Right lobe of liver (tissue), 6 donors: ENCODE measurements around the gene CDH3. TPM values are rescaled to one million over a fixed set of nuclear protein-coding genes. Genes with fewer than 3 reads are reported as not detected.

Source experiments
- ATAC-seq, 4 donors: fragments of 200-7000 bp; cut with Tn5 transposase; one replicate each; pipeline ENCODE4 v1.9.1; 2020; ENCODE audit warnings: mild to moderate bottlenecking in 4 of 4, moderate library complexity in 4 of 4
- DNase-seq, 3 donors: peaks; one replicate each; pipeline ENCODE4 v3.0.0-alpha.2; 2020
- H3K27ac ChIP-seq, 3 donors: fragments of 200-600 bp; one replicate each; pipeline ENCODE4 v1.8.0; 2022
- H3K27me3 ChIP-seq, 2 donors: fragments of 200-600 bp; one replicate each; pipeline ENCODE4 v1.8.0; 2022
- H3K36me3 ChIP-seq, 4 donors: fragments of 200-600 bp; sonication (generic) in 1 of 4; one replicate each; pipeline versions ENCODE4 v1.5.1 to v1.8.0; 2017 to 2022; ENCODE audit warnings: control low read depth in 1 of 4
- H3K4me1 ChIP-seq, 4 donors: fragments of 200-600 bp; sonication (generic) in 1 of 4; one replicate each; pipeline versions ENCODE4 v1.5.1 to v1.8.0; 2017 to 2022; ENCODE audit warnings: control low read depth in 1 of 4
- H3K4me3 ChIP-seq, 3 donors: fragments of 200-600 bp; one replicate each; pipeline ENCODE4 v1.8.0; 2022
- H3K9me3 ChIP-seq, 4 donors: fragments of 200-600 bp; sonication (generic) in 1 of 4; one replicate each; pipeline versions ENCODE4 v1.5.1 to v1.8.0; 2017 to 2022; ENCODE audit warnings: control low read depth in 1 of 4
- CTCF ChIP-seq, 4 donors: fragments of 200-600 bp in 3 of 4; fragments of 450-650 bp in 1 of 4; IDR thresholded peaks; one replicate each; pipeline versions ENCODE4 v1.5.1 to v1.8.0; 2016 to 2022; ENCODE audit warnings: antibody characterized with exemption in 4 of 4, mild to moderate bottlenecking in 2 of 4
- POLR2A ChIP-seq: fragments of 450-650 bp; IDR thresholded peaks from one replicate; pipeline ENCODE4 v1.6.1; 2017; ENCODE audit warnings: antibody characterized with exemption, mild to moderate bottlenecking
- WGBS: methylation state at CpG from one replicate; pipeline ENCODE4 v1.1.6; 2018; ENCODE audit warnings: low coverage, low lambda C conversion rate; ENCODE audit not compliant: insufficient coverage; ENCODE audit errors: missing lambda C conversion rate; 5-methylcytosine and 5-hydroxymethylcytosine counted together
- intact Hi-C, 2 donors: fragments of 100-400 bp; cut with DNase I; formaldehyde crosslinking; loops; one replicate each; pipeline versions ENCODE4 v1.11.2 to v1.14.1; 2022
- total RNA-seq, 6 experiments: library from RNA; depleted of rRNA in 2 of 6; stranded (reverse); fragments of >200 nt in 2 of 6; fragmentation: NEBNext Ultra II Directional in 3 of 6; extraction: Animal tissue kit (Norgen Biotek cat#: 25700) in 3 of 6; gene quantifications; one replicate each; pipeline versions ENCODE4 v1.1.0 to v1.2.4, GENCODE V29; 2016 to 2023
- donor health status: DM: no; HTN: yes; CAD: no.
- donor health status: DM: no; HTN: no; CAD: no.
- donor health status: DM: no; HTN: no; CAD: no.
- donor health status: DM: no; HTN: yes; CAD: no.
- donor health status: DM: no; HTN: yes; CAD: no.

Gene CDH3
- total RNA-seq, 6 experiments from 2014 or later = 0.06 TPM; not detected in 5

DNA sequence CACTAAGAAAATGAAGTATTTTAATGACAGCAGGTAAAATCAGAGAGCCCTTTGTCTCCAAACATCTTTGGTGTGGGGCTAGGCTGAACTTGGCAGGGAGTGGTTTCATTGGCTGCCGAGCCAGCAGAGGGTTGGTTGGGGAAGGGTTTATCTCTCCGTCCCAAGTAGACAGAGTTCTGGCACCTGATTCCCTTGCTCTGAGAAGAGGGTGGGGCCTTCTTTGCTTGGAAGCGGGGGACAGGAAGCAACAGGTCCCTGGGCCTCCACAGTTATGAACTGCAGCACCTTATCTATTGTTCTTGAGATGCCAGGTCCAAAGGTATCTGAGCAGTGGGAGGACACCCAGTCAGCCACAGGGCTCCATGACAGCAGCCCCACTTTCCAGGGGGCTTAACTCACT lies 79.7 kb downstream of the CDH3 start:
- Histone ChIP-seq H3K9me3 (no peaks in the 10 kb centered on the region), H3K4me3 (no peak overlapping the region), H3K36me3 (no peaks in the 10 kb centered on the region), H3K4me1 (no peaks in the 10 kb centered on the region), H3K27ac (no peak overlapping the region), H3K27me3 (no peaks in the 10 kb centered on the region)
- intact Hi-C loops = no loop called here
- ATAC-seq = no peak
- TF ChIP-seq CTCF (IDR thresholded peaks at IDR 0.05) (no peak), POLR2A (no peak)
- DNase-seq = no peak
- WGBS = 50% methylated on average over 2 of the region's 3 CpGs

- no peaks in the 10 kb centered on the region for H3K36me3 ChIP-seq
- H3K27ac ChIP-seq = no peak overlapping the region
- no peaks in the 10 kb centered on the region for H3K9me3 ChIP-seq
- peaks cover 0 to 9% (median 0%) of the 10 kb centered on the region in 4 donors for H3K4me1 ChIP-seq
- no peak overlapping the region for H3K4me3 ChIP-seq
- ATAC-seq = no peak
- intact Hi-C loops = no loop called here
- WGBS = 49% methylated on average over 2 of the region's 4 CpGs
- H3K27me3 ChIP-seq = no peaks in the 10 kb centered on the region
- no peak for TF ChIP-seq CTCF (IDR thresholded peaks at IDR 0.05)
- no peak for TF ChIP-seq POLR2A
- DNase-seq = no peak
These were observed 83.4 kb downstream of the CDH3 start for GRCh38 chr16:68728523-68728922.

DNA sequence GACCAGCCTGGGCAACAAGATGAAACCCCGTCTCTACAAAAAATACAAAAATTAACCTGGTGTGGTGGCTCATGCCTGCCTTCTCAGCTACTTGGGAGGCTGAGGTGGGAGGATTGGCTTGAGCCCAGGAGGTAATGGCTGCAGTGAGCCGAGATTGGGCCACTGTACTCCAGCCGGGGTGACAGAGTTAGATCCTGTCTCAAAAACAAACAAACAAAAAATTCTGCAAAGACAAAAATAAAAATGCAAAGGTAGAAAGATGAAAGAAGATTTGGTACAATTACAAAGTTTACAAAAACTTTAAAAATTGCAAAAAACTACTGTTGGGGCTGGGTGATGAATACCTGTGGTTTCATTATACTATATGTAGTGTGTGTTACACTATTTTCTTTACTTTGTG lies 86.5 kb downstream of the CDH3 start:
- no peak overlapping the region for H3K27ac ChIP-seq
- H3K4me1 ChIP-seq = peaks cover 0 to 9% (median 0%) of the 10 kb centered on the region in 4 donors
- H3K9me3 ChIP-seq = no peaks in the 10 kb centered on the region
- DNase-seq (no peak), ATAC-seq (no peak)
- TF ChIP-seq POLR2A (no peak), CTCF (IDR thresholded peaks at IDR 0.05) (no peak)
- no peak overlapping the region for H3K4me3 ChIP-seq
- intact Hi-C loops = loop anchor here (10.0 kb wide), 1 partner anchor 53 kb away; no protein-coding TSS in a partner anchor
- 14% methylated on average over 3 of the region's 3 CpGs for WGBS
- H3K27me3 ChIP-seq = no peaks in the 10 kb centered on the region
- no peaks in the 10 kb centered on the region for H3K36me3 ChIP-seq

DNA sequence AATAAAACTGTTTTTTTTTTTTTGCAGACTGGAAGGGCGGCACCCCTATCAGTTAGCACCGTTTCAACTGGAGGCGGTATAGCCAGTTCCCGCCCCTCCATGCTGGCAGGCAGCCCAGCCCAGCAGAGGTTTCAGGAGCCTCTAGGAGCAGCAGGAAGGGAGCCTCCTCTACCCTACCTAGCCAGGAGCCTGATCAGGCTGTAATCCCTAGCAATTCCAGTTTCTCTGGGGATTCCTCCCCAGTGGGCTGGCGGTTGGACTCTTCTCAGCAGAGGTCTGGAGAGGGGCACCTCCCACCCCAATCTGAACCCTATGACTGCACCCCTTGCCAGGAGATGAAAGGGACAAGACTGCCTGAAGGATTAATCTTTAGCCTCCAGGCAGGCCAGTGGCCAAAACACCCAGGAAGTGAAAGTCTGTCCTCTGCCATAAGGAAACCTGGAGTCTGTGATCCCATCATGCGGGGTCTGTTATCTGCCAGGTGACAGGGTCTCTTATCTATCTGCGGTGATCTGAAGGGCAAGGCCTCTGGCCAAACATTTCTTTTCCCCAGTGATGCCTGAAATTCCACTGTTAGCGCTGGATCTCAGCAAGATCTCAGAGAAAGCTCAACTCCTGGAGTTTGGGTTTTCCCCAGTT lies 87.1 kb downstream of the CDH3 start:
- Histone ChIP-seq H3K4me3 (no peak overlapping the region), H3K27ac (no peak overlapping the region), H3K36me3 (no peaks in the 10 kb centered on the region), H3K4me1 (peaks cover 0 to 9% (median 0%) of the 10 kb centered on the region in 4 donors), H3K9me3 (no peaks in the 10 kb centered on the region), H3K27me3 (no peaks in the 10 kb centered on the region)
- WGBS = 24% methylated on average over 5 of the region's 8 CpGs
- TF ChIP-seq CTCF (IDR thresholded peaks at IDR 0.05) = no peak
- TF ChIP-seq POLR2A = no peak
- DNase-seq = peak; percentile 73 to 80 (median 80)
- peak; percentile 88 to 94 (median 92) for ATAC-seq
- intact Hi-C loops = loop anchor here (10.0 kb wide), 1 partner anchor 53 kb away; no protein-coding TSS in a partner anchor
